HEK293T (cell line): ENCODE measurements around the gene CLEC4F.

ENCODE experiments used
- BHLHE40 ChIP-seq: fragments of 450-650 bp; IDR thresholded peaks from 2 replicates; pipeline ENCODE4 v1.6.1; 2016; ENCODE audit warnings: mild to moderate bottlenecking, moderate library complexity, borderline replicate concordance
- ELF4 ChIP-seq: fragments of 450-650 bp; IDR thresholded peaks from 2 replicates; pipeline ENCODE4 v1.6.1; 2017; ENCODE audit warnings: antibody characterized with exemption
- FOXM1 ChIP-seq: fragments of 450-650 bp; IDR thresholded peaks from 2 replicates; pipeline ENCODE4 v1.6.1; 2017; ENCODE audit warnings: mild to moderate bottlenecking, borderline replicate concordance
- L3MBTL2 ChIP-seq: fragments of 450-650 bp; conservative IDR thresholded peaks from 2 replicates; pipeline ENCODE4 v1.6.1; 2016; ENCODE audit warnings: mild to moderate bottlenecking
- LEF1 ChIP-seq: fragments of 450-650 bp; IDR thresholded peaks from 2 replicates; pipeline ENCODE4 v1.6.1; 2017; ENCODE audit warnings: mild to moderate bottlenecking, borderline replicate concordance
- SP1 ChIP-seq: fragments of 450-650 bp; IDR thresholded peaks from 2 replicates; pipeline ENCODE4 v1.6.1; 2017
- SUZ12 ChIP-seq: fragments of 450-650 bp; IDR thresholded peaks from 2 replicates; pipeline ENCODE4 v1.6.1; 2016; ENCODE audit warnings: mild to moderate bottlenecking

- TF ChIP-seq ELF4 (no peak), FOXM1 (no peak), L3MBTL2 (no peak), SP1 (no peak), SUZ12 (no peak), BHLHE40 (no peak), LEF1 (no peak)
These were observed 13.1 kb downstream of the CLEC4F start for GRCh38 chr2:70807102-70807827.
